Lung (tissue), 12 donors: ENCODE data around the gene DUOX1. TPM values are rescaled to one million over a fixed set of nuclear protein-coding genes. Genes with fewer than 3 reads are reported as not detected.

Experiments used
- ATAC-seq: fragments of 200-7000 bp; cut with Tn5 transposase; one replicate; pipeline ENCODE4 v1.9.1; 2020; ENCODE audit warnings: moderate number of reproducible peaks; ENCODE audit not compliant: insufficient read depth, low FRiP score
- DNase-seq, 3 donors: peaks; one replicate each; pipeline ENCODE4 v3.0.0-alpha.2; 2013 to 2017
- H3K27ac ChIP-seq, 2 donors: one replicate each; pipeline ENCODE4 v1.5.1; 2013; ENCODE audit warnings: mild to moderate bottlenecking in 2 of 2, moderate library complexity in 2 of 2, control low read depth in 1 of 2, inconsistent platforms in 1 of 2, low read depth in 1 of 2, low read length in 1 of 2
- H3K27me3 ChIP-seq, 3 donors: one replicate each; pipeline ENCODE4 v1.5.1; 2013; ENCODE audit warnings: low read length in 2 of 3; ENCODE audit not compliant: control insufficient read depth in 3 of 3, insufficient read depth in 3 of 3
- H3K36me3 ChIP-seq, 4 donors: one replicate each; pipeline ENCODE4 v1.5.1; 2013; ENCODE audit warnings: low read length in 4 of 4, mild to moderate bottlenecking in 1 of 4, moderate library complexity in 1 of 4; ENCODE audit not compliant: control insufficient read depth in 4 of 4, insufficient read depth in 4 of 4
- H3K4me1 ChIP-seq, 5 donors: one replicate each; pipeline ENCODE4 v1.5.1; 2013; ENCODE audit warnings: low read length in 5 of 5, mild to moderate bottlenecking in 2 of 5, moderate library complexity in 1 of 5; ENCODE audit not compliant: control insufficient read depth in 5 of 5, insufficient read depth in 5 of 5
- H3K4me3 ChIP-seq: one replicate; pipeline ENCODE4 v1.5.1; 2013; ENCODE audit warnings: mild to moderate bottlenecking, control low read depth, moderate library complexity
- H3K9ac ChIP-seq, 2 donors: one replicate each; pipeline ENCODE4 v1.5.1; 2013; ENCODE audit warnings: low read length in 2 of 2, control low read depth in 1 of 2; ENCODE audit not compliant: insufficient read depth in 1 of 2
- H3K9me3 ChIP-seq, 4 donors: one replicate each; pipeline ENCODE4 v1.5.1; 2013; ENCODE audit warnings: low read length in 3 of 4, mild to moderate bottlenecking in 1 of 4, moderate library complexity in 1 of 4; ENCODE audit not compliant: control insufficient read depth in 4 of 4, insufficient read depth in 3 of 4
- CTCF ChIP-seq: IDR thresholded peaks from 2 replicates; pipeline ENCODE4 v1.5.1; 2012; ENCODE audit warnings: mild to moderate bottlenecking; ENCODE audit errors: control extremely low read depth, extremely low read depth
- WGBS, 2 donors: extraction: QIAGEN DNeasy Blood & Tissue Kit; methylation state at CpG; one replicate each; pipeline ENCODE4 v1.1.7; 2013; 5-methylcytosine and 5-hydroxymethylcytosine counted together
- polyA plus RNA-seq, 2 donors: library from polyadenylated mRNA; stranded (reverse); fragments of 200-250 nt; gene quantifications; one replicate each; pipeline ENCODE4 v1.2.1, GENCODE V29; 2013
- total RNA-seq, 2 donors: library from RNA; depleted of rRNA in 1 of 2; stranded (reverse); fragments of >200 nt in 1 of 2; gene quantifications; one replicate each; pipeline ENCODE4 v1.2.1, GENCODE V29; 2014 to 2021
- donor health status: control.
- donor health status: control.
- donor health status: Bipolar disorder and iron deficiency.
- donor health status: healthy.
- donor health status: DM: yes; HTN: yes; CAD: no.

DUOX1 gene
- total and polyA plus RNA-seq, 4 donors, result 61.7 to 363 (median 115) TPM

- peaks cover 0 to 17% (median 0%) of the 10 kb centered on the region in 5 donors for H3K4me1 ChIP-seq
- H3K27me3 ChIP-seq, result peaks cover 0 to 59% (median 58%) of the 10 kb centered on the region in 3 donors
- 63 to 85% methylated on average over 3 of the region's 3 CpGs for WGBS, 2 donors
- peak; percentile 13 for ATAC-seq
- no peaks in the 10 kb centered on the region for H3K9me3 ChIP-seq
- no peak overlapping the region for H3K4me3 ChIP-seq
- H3K36me3 ChIP-seq, result no peaks in the 10 kb centered on the region
- H3K9ac ChIP-seq, result no peak overlapping the region
- H3K27ac ChIP-seq, result no peak overlapping the region
- TF ChIP-seq CTCF, result no peak
- no peak for DNase-seq
Observed at GRCh38 chr15:45131510-45131909, 1.7 kb downstream of the DUOX1 start.

- no peak for ATAC-seq
- Histone ChIP-seq H3K4me1 (peaks cover 0 to 18% (median 0%) of the 10 kb centered on the region in 5 donors), H3K27me3 (peaks cover 0 to 59% (median 56%) of the 10 kb centered on the region in 3 donors), H3K9ac (no peak overlapping the region), H3K27ac (no peak overlapping the region), H3K36me3 (no peaks in the 10 kb centered on the region), H3K4me3 (no peak overlapping the region), H3K9me3 (peaks cover 0 to 4% (median 0%) of the 10 kb centered on the region in 4 donors)
- no peak for DNase-seq
- 64 to 83% methylated on average over 3 of the region's 3 CpGs for WGBS, 2 donors
- TF ChIP-seq CTCF, result no peak
Observed at GRCh38 chr15:45132844-45133560, 3.2 kb downstream of the DUOX1 start.

GRCh38 chr15:45133561-45133920 is 3.7 kb downstream of the DUOX1 start:
- TF ChIP-seq CTCF, result no peak
- Histone ChIP-seq H3K27ac (no peak overlapping the region), H3K4me3 (no peak overlapping the region), H3K9me3 (peaks cover 0 to 4% (median 0%) of the 10 kb centered on the region in 4 donors), H3K27me3 (peaks cover 0 to 55% (median 51%) of the 10 kb centered on the region in 3 donors), H3K36me3 (no peaks in the 10 kb centered on the region), H3K9ac (no peak overlapping the region), H3K4me1 (peaks cover 0 to 19% (median 0%) of the 10 kb centered on the region in 5 donors)
- WGBS, 2 donors, result 54 to 73% methylated on average over 5 of the region's 5 CpGs
- ATAC-seq, result no peak
- DNase-seq, result peak; percentile 42 to 52 (median 44)
